HT-29 (cell line): Measurements from ENCODE around the gene SEMA4D. TPM values are rescaled to one million over a fixed set of nuclear protein-coding genes. Genes with fewer than 3 reads are reported as not detected.
A peak's percentile ranks its signal among the peaks of the same experiment; 100 is the strongest.

Experiments used
- DNase-seq: peaks from one replicate; pipeline ENCODE4 v3.0.0-alpha.2; 2015; ENCODE audit warnings: low spot score
- total RNA-seq: library from RNA; depleted of rRNA; stranded (reverse); fragments of >200 nt; shearing (Covaris generic); gene quantifications from 2 replicates; pipeline ENCODE4 v1.2.3, GENCODE V29; 2014

The SEMA4D gene
- total RNA-seq, 1 experiment from 2014 or later = 18.5 TPM

DNA sequence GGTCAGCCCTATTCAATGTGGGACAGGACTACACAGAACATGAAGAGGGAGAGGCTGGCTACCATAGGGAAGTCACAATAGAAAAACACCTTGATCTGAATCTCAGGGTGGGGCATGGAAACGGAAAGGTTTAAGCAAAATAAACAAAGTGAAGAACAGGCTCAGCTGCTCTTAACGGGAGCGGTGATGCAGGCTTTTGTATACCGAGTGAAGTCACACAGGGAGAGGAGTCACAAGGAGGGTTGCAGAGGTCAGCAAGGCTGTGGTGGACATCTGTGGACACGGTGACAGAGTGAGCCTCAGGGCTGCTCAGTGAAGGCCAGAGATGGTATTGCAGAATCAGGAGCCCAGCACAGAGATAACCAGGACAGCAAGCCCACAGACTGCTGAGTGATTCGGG lies 30.6 kb upstream of the SEMA4D start:
- peak; percentile 85 for DNase-seq

DNA sequence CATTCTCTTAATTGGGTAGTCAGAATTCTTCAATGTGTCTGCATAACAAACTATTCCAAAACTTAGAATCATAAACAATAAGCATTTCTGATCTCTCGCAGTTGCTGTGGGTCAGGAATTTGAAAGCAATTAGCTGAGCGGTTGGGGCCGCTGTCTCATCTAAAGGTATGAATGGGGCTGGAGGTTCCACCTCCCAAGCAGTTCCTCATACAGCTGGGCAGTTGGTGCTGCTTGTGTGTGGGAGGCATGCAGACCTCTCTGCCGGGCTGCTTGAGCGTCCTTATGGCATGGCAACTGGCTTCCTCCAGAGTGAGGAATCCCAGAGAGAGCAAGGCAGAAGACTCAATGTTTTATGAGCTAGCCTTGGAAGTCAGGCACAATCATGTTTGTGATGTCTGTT lies 30.2 kb upstream of the SEMA4D start:
- DNase-seq = no peak

DNA sequence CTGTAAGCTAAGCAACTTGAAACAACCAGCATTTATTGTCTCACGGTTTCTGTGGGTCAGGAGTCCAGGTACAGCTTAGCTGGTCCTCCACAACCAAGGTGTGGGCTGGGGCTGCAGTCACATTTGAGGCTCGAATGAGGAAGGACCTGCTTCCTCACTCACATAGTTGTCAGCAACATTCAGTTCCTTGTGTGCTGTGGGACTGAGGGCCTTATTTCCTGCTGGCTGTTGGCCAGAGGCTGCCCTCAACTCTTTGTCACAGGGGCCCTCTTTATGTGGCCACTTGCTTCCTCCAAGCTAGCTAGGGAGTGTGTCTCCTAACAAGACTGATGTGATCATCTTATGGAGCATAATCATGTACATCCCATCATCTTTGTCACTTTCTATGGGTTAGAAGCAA lies 29.2 kb upstream of the SEMA4D start:
- DNase-seq = peak; percentile 59

DNA sequence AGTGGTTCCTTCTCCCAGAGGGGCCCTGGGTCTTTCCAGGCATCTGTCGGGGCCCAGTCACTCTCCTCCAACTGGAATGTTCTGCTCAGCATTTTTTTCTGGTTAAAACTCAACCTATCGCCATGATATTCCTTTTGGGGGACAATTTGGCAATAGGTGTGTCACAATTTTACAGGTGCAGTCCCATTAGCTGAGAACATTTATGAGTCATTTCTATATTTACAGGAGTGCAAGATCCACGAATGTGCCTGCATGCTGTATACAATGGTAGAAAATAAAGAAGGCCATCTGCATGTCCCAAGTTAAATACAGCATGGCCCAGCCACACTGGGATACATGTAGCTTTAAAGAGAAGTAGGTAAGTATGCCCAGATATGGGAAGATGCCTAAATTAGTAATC lies 28.8 kb upstream of the SEMA4D start:
- DNase-seq = no peak

DNA sequence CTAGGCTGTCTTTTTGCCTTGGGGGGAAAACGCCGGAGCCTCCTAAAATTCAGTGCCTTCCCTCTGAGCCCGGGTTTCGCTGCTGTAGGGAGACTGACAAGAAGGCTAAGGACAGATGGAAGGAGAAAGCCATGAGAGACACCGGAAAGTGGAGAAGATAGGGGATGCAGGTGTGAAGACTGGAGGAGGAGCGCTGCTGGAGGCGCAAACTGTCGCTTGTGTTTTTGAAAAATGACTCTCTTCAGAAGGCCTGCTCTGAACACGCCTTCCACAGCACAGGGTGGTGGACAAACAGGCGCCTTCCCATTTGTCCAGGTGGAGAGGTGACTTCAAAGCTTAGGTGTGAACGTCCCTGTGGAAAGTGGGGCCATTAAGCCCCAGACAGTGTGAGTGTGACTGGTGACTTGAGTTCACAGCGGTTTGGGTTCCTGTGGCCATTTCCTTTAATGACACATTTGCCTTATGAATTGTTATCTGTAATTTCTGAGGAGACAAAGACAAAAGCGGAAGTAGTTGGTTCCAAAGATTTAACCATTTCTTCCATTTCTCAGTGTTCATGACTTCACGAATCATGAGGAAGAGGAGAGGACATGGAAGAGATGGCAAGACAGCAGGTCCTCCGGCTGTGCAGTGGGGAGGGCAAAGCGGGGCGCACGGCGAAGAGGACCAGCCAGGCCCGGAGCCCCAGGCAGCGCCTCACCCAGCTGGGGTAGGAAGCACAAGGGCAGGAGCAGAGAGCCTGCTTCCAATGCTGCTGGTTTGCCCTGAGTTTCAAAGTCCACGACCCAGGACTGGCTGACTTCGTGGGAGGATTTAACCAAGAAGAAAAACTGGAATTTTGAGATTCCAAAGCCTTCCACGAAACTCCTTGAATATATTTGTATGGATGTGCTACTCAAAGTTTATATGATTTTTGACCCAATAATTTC lies 27.8 kb upstream of the SEMA4D start:
- peak; percentile 65 for DNase-seq

DNA sequence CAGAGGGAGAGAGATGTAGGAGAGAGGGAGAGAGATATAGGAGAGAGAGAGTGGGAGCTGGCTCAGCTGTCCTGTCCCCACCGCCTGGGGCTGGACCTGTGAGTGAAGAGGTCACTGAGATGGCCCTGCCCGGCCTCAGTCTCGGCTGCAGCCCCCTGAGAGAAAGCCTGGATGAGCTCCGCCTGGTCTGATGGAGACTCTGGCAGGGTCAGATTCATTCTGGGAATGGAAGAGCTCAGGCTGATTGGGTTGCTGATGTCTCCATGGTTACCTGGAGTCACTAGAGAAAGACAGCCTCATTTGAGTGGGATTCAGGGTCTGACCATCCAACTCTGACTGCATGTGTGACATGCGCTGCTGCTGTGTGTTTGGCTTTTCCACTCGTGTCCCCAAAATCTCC lies 27.1 kb upstream of the SEMA4D start:
- no peak for DNase-seq

DNA sequence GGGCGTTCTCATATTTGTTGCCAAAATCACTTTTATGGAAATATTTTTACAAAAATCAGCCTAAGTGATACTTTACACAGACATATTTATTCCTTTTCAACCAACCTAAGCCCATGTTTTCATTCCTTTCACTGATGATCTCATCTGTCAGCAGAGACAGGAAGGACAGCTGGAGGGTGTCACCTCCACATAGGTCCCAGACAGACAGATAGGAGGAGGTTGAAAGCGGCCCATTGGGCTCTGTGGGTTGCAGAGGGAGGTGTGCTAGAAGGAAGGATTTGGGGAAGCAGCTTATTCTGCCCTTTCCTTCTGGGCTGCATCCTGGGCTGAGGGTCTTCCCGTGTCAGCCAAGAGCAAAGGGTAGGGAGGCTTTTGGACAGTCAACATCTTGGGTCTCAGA lies 26.0 kb upstream of the SEMA4D start:
- DNase-seq = no peak

DNA sequence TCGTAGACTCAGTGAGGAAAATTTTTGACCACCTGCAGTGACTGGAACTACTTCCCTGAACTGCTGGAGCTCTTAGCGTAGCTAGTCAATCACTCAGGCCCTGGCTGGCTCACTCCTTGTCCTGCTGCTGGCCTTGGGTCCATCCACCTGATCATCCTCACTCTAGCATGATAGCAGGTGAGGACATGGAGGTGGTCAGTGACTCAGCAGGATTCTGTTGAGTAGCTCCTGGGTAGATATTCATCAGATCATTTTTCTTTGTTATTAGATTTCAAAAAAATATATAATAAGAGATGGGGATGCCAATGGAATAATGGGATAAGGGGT lies 25.0 kb upstream of the SEMA4D start:
- DNase-seq = no peak

DNA sequence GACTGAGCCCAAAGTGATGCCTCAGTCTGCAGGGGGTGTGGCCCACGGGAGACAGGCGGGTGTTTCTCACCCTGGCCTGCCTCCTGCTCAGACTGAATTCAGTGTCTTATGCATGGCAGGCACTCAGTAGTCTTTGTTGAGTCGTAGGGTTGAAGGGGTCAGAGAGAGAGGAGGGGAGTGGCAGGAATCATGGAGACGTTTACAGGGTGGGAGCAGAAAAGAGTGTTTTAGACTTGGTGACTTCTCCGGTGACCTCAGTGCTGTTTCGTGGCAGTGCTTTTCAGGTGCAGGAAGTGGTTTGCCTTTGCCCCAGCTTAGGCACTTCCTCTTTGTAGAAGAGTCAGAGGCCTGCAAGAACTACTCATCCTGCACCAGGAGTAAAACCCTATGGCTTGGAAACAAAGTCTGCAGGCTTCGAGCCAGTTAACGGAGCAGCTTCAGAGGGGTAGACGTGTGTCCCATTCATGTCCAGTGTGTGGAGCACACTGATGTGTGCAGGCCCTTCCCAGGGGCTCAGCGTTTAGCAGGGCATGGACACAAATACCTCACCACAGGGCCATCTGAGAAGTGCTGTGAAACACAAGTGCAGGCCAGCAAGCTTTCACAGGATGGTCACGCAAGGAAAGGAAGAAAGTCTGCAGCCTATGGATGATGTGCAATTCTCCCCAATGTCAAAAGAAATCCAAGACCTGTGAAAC lies 24.5 kb upstream of the SEMA4D start:
- peak; percentile 19 for DNase-seq

DNA sequence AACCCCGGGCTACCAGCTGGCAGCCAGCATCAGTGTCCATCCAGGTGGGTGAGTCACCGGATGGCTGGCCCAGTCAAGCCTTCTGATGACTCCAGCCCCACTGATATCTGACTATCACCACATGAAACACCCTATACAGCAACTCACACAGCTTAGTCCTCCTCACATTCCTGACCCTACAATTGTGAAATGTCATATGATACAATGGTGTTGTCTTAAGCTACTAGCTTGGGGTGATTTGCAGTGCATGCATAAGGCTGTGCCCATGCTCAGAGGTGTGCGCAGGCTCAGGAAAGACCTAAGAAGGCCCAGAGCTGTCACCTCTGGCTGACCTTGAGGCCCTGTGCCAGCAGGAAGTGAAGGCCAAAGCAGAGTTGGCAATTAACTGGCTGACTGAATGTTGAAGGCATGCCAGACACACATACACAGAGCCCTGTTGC lies 21.5 kb upstream of the SEMA4D start:
- DNase-seq = peak; percentile 48

DNA sequence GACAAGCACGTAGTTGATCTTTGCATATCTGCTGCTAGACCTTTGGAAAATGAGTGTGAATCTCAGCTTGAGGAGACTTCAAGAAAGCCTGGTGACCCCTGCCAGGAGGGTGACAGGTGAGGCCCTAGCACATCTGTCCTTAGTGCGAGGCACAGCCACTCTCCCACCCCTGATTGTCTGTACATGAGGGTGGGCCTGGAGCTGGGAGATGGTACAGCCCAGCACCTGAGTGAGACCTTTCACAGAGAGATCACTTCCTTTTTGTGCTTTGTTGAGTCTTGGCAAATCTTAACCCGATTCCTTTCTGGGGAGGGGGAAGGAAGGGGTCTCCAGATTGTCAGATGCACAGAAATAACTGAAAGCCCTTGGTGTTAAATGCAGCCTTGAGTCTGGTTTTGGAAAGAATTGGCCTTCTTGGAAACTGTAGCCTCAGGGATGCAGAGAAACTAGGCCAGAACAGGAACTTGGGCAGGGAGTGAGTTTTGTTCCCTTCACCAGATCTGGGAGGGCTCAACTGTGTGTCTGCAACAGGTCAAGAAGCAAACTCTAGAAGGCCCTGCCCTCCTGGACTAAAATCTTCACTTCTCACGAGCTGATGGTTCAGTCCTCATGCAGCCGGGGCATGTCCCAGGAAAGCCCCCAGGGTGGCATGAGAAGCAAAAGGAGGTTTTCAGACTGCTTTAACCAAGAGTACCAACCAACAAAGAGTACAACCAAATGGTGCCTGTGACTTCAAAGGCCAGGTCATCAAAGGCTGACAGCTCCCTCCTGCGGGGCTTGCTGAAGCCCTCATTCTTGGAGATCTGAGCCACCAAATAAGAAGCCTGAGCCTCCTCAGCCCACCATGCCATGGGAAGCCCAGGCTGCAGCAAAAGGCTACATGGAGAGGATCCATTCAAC lies 20.8 kb upstream of the SEMA4D start:
- DNase-seq = no peak

DNA sequence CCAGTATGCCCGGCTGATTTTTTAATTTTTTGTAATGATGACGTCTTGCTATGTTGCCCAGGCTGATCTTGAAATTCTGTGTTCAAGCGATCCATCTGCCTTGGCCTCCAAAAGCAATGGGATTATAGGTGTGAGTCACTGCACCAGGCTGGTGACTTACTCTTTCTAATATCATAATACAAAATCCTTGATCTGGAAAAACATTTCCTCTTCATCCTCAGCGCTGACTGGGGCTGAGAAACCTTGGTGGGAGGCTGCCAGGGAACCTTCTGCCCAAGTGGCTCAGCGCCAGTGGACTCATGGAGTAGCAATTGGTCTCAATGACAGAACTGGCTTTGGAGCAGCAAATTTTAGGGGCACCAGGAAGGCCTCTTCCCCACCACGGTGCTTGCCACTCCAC lies 17.5 kb upstream of the SEMA4D start:
- no peak for DNase-seq

DNA sequence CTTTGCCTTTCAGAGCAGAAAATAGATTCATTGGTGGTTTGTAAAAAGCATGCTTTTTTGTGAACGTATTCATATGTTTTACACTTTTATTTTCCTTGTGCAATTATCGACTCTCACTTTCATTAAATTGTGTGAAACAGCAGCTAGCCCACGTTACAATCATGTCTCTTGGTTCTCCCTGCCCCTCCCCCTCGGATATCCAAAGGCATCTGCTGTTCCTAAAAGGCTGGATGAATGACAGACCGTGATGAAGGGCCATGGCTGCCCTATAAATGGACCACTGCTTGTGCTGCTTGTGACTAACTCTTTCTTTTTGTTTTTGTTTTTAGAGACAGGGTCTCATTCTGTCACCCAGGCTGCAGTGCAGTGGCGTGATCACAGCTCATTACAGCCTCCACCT lies 17.0 kb upstream of the SEMA4D start:
- DNase-seq = no peak

DNA sequence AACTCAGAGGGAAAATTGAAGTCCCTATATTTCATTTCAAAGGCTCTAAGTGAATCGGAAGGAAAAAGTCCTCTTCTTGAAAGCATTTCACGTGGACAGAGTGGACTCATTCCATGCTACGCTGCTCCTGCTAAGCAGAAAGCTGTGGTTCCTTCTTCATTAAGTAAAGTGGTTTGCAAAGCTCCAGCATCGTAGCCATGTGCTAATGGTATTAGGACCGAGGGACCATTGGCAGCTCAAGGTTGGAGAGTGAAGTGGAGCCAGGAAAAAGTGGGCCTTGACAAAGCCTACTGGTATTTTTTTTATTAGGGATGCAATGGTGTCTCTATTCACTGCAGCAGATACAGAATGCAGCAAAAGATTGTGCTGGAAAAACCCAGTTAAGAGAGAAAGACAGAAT lies 16.4 kb upstream of the SEMA4D start:
- DNase-seq = no peak

DNA sequence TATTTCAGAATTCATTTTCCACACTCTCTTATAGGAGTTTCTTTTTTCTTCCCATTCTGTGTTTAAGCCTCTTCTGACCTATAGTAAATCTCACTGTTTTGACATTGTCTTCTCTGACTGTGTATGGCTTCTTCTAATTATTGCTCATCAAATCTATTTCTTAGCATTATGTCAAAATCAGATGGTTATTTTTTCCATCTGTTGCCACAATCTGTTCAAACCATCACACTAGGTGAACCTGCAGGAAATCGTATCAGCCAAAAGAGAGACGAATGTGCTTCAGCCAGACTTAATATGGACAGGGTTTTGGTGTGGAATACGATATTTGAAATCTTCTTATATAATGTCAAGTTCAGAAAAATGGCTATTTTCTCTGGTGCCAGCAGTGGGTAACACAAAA lies 15.9 kb upstream of the SEMA4D start:
- DNase-seq = no peak

DNA sequence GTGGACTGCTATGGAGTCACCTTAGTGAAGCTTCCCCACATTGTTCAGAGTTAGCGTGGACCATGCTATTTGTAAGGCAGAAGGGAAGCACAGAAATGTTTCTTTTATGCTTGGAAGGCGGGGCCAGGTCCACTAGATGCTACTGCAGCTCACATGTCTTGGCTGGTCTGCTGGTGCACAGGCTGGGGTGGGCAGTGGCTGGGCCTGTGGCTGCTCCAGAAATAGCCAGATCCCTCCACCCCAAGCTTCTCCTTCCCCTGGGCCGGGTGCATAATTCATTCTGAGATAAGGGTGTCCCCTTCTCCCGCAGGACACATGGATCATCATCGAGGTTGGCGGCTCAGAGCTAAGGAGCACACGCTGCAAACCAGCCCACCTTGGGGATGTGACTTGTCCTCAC lies 14.5 kb upstream of the SEMA4D start:
- no peak for DNase-seq

DNA sequence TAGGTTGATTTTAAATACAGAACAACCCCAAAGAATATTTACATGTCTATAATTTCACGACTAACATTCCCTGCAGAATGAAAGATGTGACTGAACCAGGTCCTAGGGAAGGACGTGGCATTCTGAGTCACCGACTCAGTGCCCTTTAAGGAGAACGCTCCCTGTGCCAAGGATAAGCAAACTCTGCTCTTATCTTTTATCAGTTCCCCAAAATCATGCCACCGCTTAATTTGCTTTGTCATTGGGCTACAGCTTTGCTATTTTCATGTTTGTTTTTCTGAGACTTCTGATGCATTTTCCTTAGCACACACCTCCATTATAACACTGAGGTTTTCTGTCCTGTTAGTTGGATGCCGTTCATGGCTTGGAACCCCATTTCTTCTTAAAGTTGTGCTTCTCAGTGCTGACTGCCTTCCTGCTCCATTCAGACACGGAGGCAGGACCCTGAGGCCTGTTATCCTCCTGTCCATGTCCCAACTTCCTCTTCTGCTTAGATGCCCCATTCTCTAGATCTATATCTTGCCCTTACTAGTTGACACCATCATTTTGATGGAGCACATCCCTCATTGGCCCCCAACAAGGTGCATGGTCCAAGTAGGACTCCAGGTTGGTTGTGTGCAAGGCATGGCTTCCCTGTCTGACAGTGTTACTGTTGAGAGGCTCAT lies 11.2 kb upstream of the SEMA4D start:
- DNase-seq = no peak

DNA sequence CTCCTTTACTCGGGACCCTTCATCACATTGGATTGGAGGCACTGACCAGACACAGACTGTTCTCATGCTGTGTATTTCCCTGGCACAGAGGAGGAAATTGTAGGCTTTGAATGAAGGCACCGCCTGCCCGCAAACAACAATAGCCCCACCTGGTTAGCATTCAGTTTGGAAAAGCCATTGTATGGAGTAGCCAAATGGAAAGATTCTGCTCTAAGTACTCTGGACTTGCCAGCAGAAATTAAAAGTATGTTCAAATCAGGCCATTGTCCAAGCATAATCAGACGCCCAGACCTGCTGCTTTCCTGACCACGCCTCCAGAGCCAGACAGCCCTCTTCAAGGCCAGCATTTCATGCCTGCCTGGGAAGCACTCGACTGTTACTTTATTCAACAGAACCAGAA lies 8.0 kb upstream of the SEMA4D start:
- no peak for DNase-seq

DNA sequence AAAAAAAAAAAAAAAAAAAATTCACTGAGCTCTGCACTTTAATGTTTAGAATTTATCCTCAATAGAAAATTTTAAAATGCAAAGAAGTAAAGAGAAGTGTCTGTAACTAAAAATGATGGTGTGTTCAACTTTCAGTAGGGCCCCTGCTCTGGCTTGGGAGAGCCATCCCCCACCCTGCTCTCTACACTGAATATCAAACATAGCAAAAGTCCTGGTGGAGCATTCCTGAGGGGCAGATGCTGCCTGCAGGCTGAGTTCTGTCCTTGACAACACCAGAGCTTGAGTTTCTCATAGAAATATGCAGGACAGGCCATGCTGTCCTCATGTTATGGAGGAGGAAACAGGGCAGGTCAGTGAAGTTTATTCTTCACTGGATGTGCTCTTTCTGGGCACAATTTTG lies 7.1 kb upstream of the SEMA4D start:
- no peak for DNase-seq

DNA sequence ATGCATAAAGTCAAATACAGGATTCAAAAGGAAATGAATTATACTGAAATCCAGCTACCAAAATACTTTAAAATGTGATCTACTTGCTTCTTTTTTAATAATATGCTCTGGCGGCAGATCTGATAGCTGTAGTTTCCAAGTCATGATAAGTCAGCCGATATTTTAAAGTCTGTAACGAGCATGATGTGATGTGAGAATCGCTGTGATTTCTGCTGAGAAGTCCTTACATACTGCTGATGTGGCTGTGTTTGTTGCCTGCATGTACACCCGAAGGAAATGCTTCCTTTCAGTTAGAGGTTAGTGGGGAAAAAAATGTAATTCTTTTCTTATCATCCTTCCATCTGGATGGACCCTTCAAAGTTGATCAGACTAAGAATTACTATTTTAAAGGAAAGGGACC lies 4.8 kb upstream of the SEMA4D start:
- no peak for DNase-seq

DNA sequence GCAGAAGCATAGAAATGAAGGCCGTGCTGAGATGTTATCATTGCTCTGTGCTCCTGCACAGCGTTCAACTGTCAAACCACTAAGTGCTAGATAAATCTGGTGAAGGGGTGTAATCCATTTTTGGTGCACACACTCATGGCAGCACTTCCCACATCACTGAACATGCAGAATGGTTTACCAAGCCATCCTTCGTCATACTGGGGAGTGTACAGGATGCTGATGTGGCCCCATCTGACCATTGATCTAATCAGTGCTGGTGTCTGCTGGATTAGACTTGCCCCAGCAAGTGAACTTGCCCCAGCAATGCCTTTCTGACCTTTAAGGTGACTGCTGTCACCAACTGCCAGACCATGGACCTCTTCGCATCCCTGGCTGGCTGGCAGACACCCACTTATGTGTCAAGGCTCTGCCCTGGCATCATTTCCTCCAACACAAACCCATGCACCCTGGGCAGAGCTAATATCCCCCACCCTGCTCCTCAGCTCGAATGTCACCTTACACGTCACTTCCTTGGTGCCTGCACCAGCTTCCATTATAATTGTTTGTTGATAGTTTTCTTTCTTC lies 4.2 kb upstream of the SEMA4D start:
- DNase-seq = no peak
